Activated CD4-positive, CD25-positive, alpha-beta regulatory T cell treated with anti-CD3 and anti-CD28 coated beads, Interleukin-2, amount 50 U/mL, for 72 hours (primary cell): ENCODE results near the gene OXSR1.
"Not testable (repeated sequence)": the region's sequence is repeated elsewhere in the genome, so short reads cannot be mapped to it uniquely, and the experiment has no call there.

Experiments
- DNase-seq: peaks from one replicate; pipeline ENCODE4 v3.0.0; 2021

The OXSR1 gene

DNA sequence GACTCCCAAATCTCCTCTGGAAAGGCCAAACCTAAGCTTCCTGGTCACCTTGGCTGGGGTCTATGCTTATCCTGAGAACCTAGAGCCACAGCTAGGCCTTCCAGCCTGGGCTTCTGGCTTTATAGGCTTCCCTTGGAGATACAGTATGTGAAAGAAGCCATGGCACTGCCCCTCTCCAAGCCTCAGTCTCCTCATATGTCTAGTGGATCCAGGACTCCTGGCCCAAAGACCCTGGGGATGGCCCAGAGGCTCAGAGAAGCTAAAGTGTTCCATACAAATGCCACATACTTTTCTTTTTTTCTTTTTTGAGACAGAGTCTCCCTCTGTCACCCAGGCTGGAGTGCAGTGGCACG, 37.1 kb upstream of the OXSR1 start:
- DNase-seq = peak; percentile 9

DNA sequence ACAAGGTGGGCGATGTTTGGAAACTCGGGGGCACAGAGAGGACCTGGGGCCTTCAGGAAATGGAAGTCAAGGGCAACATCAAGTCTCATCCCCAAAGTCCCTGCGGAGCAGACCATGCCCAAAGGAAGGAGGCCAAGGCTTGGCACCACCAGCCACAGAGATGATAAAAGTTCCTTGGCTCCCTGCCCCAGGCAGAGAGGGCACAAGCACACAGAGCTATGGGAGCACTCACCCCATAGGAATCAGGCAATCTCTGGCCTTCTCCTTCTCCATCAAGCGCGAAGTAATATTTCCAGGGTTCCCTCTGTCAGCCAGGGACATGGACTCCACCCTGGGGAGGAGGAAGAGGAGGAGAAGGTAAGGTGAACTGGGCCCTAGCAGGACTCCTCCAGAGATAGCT, 36.3 kb upstream of the OXSR1 start:
- DNase-seq = no peak

DNA sequence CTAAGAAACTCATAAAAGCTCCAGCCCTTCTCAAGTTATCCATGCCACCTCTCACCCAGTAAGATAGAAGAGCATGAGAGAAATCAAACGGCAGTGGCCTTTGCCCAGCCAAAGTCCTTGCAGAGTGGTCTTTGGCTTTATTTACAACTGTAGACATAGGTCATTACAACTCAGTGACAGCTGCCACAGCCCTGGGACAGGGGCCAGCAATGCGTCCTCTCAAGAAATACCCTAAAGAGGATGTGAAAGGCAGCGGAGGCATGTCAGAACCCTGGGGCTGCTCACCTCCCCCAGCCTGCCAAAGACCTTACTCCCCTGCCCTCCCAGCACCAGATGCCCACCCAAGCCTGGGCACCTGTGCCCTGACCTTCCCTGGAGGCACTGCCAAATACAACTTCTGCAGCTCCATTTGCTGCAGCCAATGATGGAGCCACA, 34.7 kb upstream of the OXSR1 start:
- DNase-seq = no peak

DNA sequence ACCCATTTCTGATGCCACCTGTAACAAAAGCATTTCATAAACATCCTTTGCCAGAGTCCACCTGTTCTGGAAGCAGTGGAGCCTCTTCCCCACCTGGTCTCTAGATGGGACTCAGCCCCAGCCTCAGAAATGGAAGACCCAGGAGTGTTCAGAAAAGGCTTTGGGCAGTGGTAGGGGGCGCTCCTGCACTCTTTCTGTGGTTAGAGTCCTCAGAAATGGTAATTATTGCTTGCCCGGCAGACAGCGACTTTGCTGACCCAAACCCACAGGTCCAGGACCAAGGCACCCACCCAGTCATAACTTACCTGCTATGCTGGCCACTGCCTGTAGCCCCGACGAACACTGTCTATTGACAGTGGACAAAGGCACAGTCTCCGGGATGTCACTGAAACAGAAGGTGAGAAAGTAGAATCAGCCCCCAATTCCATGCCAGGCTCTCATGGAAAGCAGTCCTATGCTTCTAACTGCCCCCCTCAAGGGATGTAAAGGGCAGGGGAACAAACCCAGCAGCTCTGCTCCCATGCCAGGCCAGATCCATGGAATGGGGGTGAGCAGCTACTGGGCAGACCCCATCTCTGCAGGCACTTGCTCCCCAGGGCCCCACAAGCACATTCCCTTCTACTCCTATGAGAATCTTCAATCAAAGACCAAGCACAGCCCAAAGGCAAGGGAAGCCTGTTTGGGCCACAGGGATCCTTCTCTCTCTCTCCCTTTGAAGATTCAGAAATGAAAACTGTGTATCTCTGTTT, 33.5 kb upstream of the OXSR1 start:
- no peak for DNase-seq

DNA sequence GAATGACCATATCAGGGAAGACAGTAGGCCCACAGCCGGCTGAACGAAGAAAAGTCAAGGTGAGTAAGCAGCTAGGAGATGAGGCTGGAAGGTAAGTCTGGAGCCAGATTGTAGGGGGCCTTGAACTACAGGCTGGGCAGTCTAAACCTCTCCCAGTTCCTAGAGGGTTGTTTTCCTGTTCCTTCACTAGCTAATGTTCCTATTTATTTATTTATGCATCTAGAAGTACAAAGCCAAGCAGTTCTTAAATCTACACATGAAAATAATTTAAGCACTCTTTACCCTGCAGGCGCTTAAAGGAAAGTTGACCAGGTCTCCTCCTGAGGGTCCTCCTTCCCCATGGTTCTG, 32.2 kb upstream of the OXSR1 start:
- DNase-seq = no peak

DNA sequence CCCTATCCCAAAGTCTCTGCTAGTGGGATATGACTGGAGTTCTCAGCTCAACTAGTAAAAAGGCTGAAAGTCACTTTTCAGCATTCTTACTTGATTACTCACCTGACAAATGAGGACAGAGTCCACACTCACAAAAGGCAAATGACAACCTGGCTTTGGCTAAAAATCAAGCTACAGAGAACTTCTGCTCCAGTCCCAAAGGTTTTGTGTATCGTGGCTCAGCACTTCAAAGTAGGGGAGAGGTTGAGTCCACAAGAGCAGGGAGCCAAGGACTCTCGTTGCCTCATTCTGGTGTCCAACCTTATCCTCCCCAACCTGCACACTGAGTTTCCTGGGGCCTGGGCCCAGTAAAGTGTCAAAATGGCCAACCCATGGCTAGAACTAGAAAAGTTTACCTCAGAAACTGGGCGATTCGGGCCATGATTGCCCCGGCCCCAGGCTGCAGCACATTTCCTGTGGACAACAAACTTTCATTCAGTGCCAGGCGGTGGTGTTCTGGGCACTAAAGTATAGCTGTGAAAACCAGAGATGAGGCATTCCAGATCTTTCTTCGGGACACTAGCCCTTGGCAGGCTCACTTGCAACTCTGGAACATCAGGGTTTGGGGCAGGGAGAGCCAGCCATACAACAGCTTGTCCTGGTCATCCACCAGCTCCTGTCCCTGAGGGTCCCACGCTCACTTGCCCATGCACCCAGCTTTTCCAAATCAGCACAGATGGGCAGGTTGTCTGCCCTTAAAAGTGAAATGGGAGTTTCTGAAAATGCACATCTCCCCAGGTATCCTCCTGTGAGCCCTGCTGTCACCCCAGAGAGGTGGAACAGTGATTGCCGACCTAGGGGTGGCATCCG, 31.6 kb upstream of the OXSR1 start:
- no peak for DNase-seq

DNA sequence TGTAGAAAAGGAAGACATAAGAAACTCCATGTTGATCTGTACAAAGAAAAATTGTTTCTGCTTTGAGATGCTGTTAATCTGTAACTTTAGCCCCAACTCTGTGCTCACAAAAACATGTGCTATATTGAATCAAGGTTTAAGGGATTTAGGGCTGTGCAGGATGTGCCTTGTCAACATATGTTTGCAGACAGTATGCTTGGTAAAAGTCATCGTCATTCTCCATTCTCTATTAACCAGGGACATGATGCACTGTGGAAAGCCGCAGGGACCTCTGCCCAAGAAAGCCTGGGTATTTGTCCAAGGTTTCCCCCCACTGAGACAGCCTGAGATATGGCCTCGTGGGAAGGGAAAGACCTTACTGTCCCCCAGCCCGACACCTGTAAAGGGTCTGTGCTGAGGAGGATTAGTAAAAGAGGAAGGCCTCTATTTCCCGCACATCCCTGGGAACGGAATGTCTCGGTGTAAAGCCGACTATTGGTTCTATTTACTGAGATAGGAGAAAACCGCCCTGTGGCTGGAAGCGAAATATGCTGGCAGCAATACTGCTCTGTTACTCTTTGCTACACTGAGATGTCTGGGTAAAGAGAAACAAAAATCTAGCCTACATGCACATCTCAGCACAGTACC, 30.7 kb upstream of the OXSR1 start:
- DNase-seq = not testable (repeated sequence)

DNA sequence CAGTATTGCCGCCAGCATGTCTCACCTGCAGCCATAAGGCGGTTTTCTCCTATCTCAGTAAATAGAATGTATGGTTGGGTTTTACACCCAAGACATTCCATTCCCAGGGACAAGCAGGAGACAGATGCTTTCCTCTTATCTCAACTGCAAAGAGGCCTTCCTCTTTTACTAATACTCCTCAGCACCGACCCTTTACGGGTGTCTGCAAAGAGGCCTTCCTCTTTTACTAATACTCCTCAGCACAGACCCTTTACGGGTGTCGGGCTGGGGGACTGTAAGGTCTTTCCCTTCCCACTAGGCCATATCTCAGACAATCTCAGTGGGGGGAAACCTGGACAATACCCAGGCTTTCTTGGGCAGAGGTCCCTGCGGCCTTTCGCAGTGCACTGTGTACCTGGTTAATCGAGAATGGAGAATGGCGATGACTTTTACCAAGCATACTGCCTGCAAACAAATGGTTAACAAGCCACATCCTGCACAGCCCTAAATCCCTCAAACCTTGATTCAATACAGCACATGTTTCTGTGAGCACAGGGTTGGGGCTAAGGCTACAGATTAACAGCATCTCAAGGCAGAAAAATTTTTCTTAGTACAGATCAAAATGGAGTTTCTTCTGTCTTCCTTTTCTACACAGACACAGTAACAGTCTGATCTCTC, 29.6 kb upstream of the OXSR1 start:
- not testable (repeated sequence) for DNase-seq

DNA sequence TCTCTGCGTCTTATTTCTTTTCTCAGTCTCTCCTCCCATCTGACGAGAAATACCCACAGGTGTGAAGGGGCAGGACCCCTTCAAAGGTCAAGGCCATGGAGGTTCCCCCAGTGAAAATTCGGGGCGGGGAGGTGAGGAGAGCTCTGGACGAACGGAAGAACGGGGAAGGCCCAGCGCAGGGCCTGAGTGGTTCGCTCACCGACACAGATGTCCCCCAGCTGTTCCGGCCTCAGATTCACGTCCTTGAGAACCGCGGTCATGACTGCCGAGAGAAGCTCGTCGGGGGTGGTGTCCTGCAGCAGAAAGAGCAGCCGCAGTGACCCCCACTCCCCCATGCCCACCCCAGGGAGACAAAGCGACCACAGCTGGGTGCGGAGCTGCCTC, 29.0 kb upstream of the OXSR1 start:
- DNase-seq = no peak

DNA sequence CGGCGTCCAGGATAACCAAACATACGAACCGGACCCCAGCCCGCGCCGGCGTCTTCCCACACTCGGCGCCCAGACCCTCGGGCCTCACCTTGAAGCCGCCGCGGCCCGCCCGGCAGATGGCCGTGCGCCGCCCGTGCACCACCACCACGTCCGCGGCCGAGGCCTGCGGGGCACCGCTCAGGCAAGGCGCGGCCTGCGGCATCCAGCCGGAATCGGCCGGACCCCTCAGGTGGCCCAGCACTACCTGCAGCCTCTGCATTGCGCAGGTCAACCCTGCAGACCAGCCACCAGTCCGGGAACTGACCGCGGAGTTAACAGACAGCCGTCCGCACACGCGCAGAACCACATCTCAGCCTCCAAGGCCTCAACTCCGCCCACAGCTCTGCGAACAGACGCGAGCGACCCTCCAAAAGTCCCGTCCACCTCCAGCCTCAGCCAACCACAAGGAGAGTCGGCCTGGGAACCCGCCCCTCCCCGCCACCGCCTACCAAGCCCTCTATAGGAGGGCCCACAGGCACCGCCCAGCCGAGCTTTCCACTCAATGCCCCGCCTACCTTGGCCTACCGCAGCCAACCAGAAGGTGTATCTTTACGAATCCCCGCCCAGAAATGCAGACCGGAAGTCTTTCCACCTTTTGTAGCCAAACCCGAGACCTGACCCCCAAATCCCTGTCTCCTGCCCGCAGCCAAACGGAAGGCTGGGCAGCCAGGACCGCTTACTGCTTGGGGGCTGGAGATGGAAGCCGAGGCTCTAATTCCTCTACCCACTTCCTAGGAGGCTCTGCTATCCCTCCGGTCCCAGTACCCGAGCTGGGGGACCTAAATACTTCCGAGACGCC, 28.3 kb upstream of the OXSR1 start, which contains the start of gene ACAA1:
Gene ACAA1 (minus strand): TSS at position 351 of the 838 bp plus-strand sequence. CDS start 92 bp downstream, at position 259.
- DNase-seq = peak; percentile 94

DNA sequence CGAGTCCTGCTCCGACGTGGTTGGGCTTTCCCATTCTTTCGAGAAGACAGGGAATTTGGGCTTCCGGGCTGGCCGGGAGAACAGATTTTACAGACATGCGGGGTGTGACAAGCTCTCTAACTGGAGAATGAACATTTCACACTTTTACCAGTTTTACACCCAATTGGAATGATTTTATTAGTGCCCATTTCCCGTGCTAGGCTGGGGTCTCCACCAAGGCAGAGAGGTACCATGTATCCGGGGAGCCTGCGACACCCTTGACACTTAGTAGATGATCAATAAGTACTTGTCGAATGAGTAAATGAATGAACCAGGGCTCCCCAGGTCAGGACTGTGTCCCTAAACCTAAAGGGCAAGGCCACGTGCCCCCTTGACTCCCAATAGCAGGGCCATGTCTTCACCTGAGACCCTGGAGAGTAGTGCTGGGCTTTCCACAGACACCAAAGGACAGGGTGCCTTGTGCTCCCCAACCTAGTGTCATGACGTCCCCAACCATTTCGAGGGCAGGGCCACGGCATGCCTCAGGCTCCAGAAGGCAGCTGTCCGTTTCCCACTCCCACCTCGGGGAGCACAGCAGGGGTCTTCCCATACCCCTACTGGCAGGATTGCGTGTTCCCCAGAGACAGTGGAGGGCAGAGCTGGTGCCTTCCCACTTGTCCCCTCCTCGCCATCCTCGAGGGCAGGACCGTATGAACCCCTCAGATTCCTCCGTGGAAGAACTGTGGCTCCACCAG, 27.6 kb upstream of the OXSR1 start:
- no peak for DNase-seq

DNA sequence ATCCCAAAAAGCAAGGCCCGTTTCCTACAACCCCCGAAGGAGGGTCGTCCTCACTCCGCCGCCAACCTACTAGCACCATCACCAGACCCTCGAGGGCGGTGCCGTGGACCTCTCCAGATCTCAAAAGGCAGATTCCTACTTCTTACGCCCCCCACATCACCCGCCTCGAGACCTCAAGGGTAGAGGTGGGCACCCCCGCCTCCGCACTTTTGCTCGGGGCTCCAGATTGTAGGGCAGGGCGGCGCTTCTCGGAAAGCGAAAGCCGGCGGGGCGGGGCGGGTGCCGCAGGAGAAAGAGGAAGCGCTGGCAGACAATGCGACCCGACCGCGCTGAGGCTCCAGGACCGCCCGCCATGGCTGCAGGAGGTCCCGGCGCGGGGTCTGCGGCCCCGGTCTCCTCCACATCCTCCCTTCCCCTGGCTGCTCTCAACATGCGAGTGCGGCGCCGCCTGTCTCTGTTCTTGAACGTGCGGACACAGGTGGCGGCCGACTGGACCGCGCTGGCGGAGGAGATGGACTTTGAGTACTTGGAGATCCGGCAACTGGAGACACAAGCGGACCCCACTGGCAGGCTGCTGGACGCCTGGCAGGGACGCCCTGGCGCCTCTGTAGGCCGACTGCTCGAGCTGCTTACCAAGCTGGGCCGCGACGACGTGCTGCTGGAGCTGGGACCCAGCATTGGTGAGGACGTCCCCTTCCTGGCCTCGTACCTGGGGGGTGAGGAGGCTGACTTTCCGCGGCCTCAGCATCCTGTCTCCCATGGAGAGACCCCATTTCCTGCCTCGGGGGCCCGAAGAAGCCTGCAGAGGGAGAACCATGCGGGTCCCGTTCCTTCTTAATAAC, 26.8 kb upstream of the OXSR1 start, which contains the start of gene MYD88:
Gene MYD88 (plus strand): TSS at position 313 of the 842 bp plus-strand sequence. CDS start 40 bp downstream, at position 353.
- DNase-seq = peak; percentile 83

DNA sequence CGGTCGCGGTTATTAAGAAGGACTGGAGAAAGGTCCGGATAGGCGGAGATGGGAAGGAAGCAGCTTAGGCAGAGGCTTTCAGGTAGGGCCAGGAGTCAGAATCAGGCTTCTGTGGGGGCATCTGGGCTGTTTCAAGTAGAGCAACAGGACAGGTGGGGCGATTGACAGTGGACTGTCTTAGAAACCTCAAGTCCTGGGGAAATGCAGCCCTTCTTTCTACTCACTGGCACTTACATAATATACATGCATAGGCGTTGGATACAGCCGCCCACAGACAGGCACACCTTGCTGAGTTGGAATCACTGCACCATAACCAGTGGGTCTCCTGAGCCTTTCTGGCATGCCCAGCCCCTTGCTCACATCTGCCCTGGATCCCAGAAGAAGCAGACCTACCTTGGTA, 26.1 kb upstream of the OXSR1 start:
- no peak for DNase-seq

DNA sequence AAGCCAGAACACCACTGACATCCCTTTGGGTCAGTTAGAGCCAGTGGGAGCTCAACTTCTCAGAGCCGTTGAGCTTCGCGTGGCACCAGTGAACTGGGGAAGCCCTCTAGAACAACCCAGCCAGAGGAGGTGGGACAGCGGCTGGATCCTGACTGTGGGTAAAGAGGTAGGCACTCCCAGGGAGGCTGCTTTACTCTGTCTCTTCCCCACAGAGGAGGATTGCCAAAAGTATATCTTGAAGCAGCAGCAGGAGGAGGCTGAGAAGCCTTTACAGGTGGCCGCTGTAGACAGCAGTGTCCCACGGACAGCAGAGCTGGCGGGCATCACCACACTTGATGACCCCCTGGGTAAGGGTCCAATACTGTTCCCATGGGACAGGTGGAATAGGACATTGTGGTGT, 25.7 kb upstream of the OXSR1 start:
- no peak for DNase-seq

DNA sequence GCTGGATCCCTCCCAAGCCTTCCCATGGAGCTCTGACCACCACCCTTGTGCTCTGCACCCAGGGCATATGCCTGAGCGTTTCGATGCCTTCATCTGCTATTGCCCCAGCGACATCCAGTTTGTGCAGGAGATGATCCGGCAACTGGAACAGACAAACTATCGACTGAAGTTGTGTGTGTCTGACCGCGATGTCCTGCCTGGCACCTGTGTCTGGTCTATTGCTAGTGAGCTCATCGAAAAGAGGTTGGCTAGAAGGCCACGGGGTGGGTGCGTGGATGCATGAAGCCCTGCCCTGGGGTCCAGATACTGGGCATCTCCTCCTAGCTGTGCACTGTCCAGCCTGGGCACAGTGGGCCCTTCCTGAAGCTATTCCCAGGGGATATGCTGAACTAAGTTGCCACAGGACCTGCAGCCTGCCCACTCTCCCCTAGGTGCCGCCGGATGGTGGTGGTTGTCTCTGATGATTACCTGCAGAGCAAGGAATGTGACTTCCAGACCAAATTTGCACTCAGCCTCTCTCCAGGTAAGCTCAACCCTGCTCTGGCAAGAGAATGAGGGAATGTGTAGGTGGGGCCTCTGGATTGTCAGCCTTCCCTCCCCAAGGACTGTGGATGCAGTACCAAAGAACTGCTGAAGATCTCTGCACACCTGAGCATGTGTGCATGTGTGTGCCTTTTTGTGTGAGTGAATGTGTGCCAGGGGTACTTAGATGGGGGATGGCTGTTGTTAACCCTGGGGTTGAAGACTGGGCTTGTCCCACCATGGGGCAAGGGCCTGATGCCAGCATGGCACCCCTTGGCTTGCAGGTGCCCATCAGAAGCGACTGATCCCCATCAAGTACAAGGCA, 24.8 kb upstream of the OXSR1 start:
- DNase-seq = no peak

DNA sequence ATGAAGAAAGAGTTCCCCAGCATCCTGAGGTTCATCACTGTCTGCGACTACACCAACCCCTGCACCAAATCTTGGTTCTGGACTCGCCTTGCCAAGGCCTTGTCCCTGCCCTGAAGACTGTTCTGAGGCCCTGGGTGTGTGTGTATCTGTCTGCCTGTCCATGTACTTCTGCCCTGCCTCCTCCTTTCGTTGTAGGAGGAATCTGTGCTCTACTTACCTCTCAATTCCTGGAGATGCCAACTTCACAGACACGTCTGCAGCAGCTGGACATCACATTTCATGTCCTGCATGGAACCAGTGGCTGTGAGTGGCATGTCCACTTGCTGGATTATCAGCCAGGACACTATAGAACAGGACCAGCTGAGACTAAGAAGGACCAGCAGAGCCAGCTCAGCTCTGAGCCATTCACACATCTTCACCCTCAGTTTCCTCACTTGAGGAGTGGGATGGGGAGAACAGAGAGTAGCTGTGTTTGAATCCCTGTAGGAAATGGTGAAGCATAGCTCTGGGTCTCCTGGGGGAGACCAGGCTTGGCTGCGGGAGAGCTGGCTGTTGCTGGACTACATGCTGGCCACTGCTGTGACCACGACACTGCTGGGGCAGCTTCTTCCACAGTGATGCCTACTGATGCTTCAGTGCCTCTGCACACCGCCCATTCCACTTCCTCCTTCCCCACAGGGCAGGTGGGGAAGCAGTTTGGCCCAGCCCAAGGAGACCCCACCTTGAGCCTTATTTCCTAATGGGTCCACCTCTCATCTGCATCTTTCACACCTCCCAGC, 24.0 kb upstream of the OXSR1 start:
- no peak for DNase-seq

DNA sequence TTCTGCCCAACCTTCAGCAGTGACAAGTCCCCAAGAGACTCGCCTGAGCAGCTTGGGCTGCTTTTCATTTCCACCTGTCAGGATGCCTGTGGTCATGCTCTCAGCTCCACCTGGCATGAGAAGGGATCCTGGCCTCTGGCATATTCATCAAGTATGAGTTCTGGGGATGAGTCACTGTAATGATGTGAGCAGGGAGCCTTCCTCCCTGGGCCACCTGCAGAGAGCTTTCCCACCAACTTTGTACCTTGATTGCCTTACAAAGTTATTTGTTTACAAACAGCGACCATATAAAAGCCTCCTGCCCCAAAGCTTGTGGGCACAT, 23.4 kb upstream of the OXSR1 start:
- DNase-seq = no peak

DNA sequence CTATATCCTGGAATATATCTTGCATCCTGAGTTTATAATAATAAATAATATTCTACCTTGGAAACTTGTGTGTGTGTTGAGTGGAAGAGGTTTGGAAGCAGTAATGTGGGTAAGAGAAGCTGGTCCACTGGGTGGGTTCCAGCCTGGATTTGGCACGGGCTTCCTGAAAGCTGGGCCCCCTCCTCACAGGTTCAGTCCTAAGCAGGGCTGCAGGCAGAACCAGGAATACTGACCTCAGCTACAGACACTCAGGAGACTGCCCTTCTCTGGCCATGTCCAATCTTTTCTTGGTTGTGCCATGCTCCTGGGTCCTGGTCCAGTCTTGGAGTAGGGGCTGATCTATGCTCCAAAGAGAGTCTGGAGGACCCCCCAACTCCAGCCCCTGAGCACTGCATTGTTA, 22.4 kb upstream of the OXSR1 start:
- DNase-seq = no peak

DNA sequence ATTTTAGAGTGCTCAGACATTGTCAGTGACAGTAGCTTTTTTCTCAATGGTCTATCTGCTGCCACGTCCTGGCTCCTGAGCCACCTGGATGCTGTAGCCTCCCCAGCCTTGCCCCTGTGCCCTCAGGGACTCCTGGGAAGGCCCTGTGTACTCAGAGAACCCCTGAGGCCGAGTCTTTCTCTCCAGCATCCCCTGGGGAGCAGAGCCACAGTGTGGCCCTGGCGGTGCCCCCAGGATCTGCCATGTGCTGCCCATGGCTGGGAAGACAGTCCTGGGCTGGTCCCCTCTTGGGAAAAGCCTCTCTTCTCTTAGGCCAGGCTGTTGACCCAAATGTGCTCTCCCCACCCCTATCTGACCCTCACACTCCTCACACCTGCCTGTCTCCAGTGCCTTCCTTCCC, 21.8 kb upstream of the OXSR1 start:
- no peak for DNase-seq
